HL-60 (cell line): ENCODE measurements around the gene IQCE.

Source experiments
- DNase-seq, 2 experiments: peaks; one replicate each; pipeline ENCODE4 v3.0.0-alpha.2; 2010 to 2020; ENCODE audit warnings: low read depth in 1 of 2, low spot score in 1 of 2
- H3K27ac ChIP-seq: fragments of 250-450 bp; sonication (Bioruptor Pico); replicated peaks from 2 replicates; pipeline ENCODE4 v1.5.1; 2020; ENCODE audit warnings: mild to moderate bottlenecking, moderate library complexity
- H3K27me3 ChIP-seq: fragments of 250-450 bp; sonication (Bioruptor Pico); 2 replicates; pipeline ENCODE4 v1.5.1; 2021; ENCODE audit warnings: mild to moderate bottlenecking, moderate library complexity; ENCODE audit not compliant: insufficient read depth, poor library complexity, severe bottlenecking
- H3K4me3 ChIP-seq: replicated peaks from 2 replicates; pipeline ENCODE4 v1.5.1; 2011; ENCODE audit warnings: mild to moderate bottlenecking, control low read depth, low read length; ENCODE audit not compliant: insufficient read depth
- GABPA ChIP-seq: IDR thresholded peaks from 2 replicates; pipeline ENCODE4 v1.6.1; 2012; ENCODE audit warnings: low read depth
- POLR2AphosphoS5 ChIP-seq: IDR thresholded peaks from 2 replicates; pipeline ENCODE4 v1.6.1; 2012; ENCODE audit warnings: low read depth
- SPI1 ChIP-seq: IDR thresholded peaks from 2 replicates; pipeline ENCODE4 v1.6.1; 2012; ENCODE audit warnings: low read depth, mild to moderate bottlenecking, borderline replicate concordance
- TF ChIP-seq, protein P1 (sequence below): IDR thresholded peaks from 2 replicates; pipeline ENCODE4 v1.6.1; 2012; ENCODE audit warnings: low read depth; ENCODE audit not compliant: insufficient replicate concordance
- TF ChIP-seq, protein P2 (sequence below): IDR thresholded peaks from one replicate; pipeline ENCODE4 v1.5.1; 2011; ENCODE audit warnings: low read length, control low read depth, inconsistent platforms; ENCODE audit not compliant: insufficient read depth

IQCE gene

DNA sequence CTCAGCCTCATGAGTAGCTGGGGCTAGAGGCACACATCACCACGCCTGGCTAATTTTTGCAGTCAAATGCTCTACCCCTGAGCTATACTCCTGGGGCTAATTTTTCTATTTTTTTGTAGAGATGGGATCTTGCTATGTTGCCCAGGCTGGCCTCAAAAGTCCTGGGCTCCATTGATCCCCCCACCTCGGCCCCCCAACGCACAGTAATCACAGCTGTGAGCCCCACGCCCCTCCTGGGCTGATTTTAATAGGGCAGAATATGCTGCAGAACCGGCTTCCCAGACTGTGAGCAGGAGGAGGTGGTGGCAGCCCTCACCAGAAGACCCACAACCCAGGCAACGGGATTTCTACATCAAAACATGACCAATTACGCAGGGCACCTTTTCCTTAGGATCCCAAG lies 18.6 kb upstream of the IQCE start:
- Histone ChIP-seq H3K27ac (no peak overlapping the region), H3K27me3 (no peaks in the 10 kb centered on the region), H3K4me3 (no peak overlapping the region)
- TF ChIP-seq, protein P1, sequence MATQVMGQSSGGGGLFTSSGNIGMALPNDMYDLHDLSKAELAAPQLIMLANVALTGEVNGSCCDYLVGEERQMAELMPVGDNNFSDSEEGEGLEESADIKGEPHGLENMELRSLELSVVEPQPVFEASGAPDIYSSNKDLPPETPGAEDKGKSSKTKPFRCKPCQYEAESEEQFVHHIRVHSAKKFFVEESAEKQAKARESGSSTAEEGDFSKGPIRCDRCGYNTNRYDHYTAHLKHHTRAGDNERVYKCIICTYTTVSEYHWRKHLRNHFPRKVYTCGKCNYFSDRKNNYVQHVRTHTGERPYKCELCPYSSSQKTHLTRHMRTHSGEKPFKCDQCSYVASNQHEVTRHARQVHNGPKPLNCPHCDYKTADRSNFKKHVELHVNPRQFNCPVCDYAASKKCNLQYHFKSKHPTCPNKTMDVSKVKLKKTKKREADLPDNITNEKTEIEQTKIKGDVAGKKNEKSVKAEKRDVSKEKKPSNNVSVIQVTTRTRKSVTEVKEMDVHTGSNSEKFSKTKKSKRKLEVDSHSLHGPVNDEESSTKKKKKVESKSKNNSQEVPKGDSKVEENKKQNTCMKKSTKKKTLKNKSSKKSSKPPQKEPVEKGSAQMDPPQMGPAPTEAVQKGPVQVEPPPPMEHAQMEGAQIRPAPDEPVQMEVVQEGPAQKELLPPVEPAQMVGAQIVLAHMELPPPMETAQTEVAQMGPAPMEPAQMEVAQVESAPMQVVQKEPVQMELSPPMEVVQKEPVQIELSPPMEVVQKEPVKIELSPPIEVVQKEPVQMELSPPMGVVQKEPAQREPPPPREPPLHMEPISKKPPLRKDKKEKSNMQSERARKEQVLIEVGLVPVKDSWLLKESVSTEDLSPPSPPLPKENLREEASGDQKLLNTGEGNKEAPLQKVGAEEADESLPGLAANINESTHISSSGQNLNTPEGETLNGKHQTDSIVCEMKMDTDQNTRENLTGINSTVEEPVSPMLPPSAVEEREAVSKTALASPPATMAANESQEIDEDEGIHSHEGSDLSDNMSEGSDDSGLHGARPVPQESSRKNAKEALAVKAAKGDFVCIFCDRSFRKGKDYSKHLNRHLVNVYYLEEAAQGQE = no peak
- no peak for TF ChIP-seq GABPA
- no peak for TF ChIP-seq POLR2AphosphoS5
- no peak for TF ChIP-seq SPI1
- TF ChIP-seq, protein P2, sequence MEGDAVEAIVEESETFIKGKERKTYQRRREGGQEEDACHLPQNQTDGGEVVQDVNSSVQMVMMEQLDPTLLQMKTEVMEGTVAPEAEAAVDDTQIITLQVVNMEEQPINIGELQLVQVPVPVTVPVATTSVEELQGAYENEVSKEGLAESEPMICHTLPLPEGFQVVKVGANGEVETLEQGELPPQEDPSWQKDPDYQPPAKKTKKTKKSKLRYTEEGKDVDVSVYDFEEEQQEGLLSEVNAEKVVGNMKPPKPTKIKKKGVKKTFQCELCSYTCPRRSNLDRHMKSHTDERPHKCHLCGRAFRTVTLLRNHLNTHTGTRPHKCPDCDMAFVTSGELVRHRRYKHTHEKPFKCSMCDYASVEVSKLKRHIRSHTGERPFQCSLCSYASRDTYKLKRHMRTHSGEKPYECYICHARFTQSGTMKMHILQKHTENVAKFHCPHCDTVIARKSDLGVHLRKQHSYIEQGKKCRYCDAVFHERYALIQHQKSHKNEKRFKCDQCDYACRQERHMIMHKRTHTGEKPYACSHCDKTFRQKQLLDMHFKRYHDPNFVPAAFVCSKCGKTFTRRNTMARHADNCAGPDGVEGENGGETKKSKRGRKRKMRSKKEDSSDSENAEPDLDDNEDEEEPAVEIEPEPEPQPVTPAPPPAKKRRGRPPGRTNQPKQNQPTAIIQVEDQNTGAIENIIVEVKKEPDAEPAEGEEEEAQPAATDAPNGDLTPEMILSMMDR = no peak
- DNase-seq = no peak

DNA sequence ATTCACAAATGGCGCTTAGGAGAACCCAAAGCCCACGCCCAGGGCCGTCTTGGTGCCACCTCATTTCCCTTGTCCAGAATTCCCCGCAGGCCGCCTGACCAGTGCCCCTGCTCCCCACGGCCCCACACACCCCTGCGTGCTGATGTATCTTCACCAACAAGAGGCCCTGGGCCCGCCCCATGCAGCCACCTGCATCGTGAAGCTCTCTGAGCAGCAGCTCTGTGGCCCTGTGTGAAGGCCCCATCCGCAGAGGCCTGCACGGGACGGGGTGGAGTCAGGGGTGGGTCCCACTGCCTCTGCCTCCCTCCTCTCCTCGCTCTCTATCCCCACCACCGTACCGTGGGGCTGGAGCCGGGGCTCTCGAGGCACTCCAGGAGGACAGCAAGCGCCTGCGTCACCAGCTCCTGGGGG lies 18.1 kb upstream of the IQCE start:
- no peak for TF ChIP-seq SPI1
- TF ChIP-seq GABPA = no peak
- TF ChIP-seq POLR2AphosphoS5 = no peak
- TF ChIP-seq, protein P2 = no peak
- TF ChIP-seq, protein P1 = no peak
- no peak for DNase-seq
- H3K27ac ChIP-seq = no peak overlapping the region
- H3K4me3 ChIP-seq = no peak overlapping the region
- H3K27me3 ChIP-seq = no peaks in the 10 kb centered on the region

DNA sequence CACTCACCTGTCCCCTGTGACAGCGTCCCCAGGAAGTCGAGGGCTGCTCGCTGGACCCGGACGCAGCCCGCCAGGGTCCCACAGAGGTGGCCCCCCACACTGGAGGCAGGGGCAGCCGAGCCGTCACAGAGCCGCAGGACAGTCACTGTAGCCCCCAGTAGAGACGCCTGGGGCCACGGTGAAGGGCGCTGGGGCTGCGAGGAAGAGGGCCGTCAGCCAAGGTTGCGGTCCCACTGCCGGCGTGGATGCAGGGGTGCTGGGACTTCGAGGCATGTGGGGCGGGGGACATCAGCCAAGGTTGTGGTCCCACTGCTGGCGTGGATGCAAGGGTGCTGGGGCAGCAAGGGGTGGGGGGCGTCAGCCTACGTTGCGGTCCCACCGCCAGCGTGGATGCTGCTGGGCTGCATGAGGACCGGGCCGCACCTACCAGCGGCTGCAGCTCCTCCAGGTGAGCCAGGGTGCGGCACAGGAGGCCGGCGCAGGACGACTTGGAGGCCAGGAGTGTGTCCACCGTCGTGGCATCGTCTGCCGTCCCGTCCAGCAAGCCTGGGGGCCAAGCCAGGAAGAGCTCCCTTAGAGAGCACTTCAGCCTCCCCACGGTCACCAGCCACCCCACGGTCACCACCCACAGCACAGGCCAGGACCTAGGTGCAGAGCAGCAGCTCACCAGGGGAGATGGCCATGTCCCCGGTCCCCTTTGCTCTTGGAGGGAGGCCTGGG lies 17.3 kb upstream of the IQCE start:
- TF ChIP-seq SPI1 (no peak), POLR2AphosphoS5 (no peak), GABPA (no peak)
- TF ChIP-seq, protein P1 = no peak
- TF ChIP-seq, protein P2 = no peak
- Histone ChIP-seq H3K4me3 (no peak overlapping the region), H3K27me3 (no peaks in the 10 kb centered on the region), H3K27ac (no peak overlapping the region)
- no peak for DNase-seq
